Neural progenitor cell (in vitro differentiated cells): ENCODE data around the gene DIAPH2. TPM values are rescaled to one million over a fixed set of nuclear protein-coding genes. Genes with fewer than 3 reads are reported as not detected.

Experiments used
- DNase-seq: peaks from one replicate; pipeline ENCODE4 v3.0.0-alpha.2; 2016; ENCODE audit warnings: low spot score
- H2AFZ ChIP-seq: fragments of 200-600 bp; sonication (generic); replicated peaks from 2 replicates; pipeline ENCODE4 v1.6.1; 2016; ENCODE audit warnings: antibody characterized with exemption
- H3F3A ChIP-seq: fragments of 200-600 bp; sonication (generic); 2 replicates; pipeline ENCODE4 v1.6.1; 2016; ENCODE audit warnings: antibody characterized with exemption, low read depth
- H3K27ac ChIP-seq: fragments of 200-600 bp; sonication (generic); 2 replicates; pipeline ENCODE4 v1.5.1; 2016; ENCODE audit warnings: mild to moderate bottlenecking
- H3K27me3 ChIP-seq: fragments of 200-600 bp; sonication (generic); 2 replicates; pipeline ENCODE4 v1.6.1; 2016; ENCODE audit warnings: mild to moderate bottlenecking, moderate library complexity
- H3K36me3 ChIP-seq: fragments of 200-600 bp; sonication (generic); 2 replicates; pipeline ENCODE4 v1.5.1; 2016
- H3K4me1 ChIP-seq: fragments of 200-600 bp; sonication (generic); 2 replicates; pipeline ENCODE4 v1.6.1; 2016; ENCODE audit warnings: mixed run types
- H3K4me2 ChIP-seq: fragments of 200-600 bp; sonication (generic); 2 replicates; pipeline ENCODE4 v1.6.1; 2016
- H3K4me3 ChIP-seq: fragments of 200-600 bp; sonication (generic); 2 replicates; pipeline ENCODE4 v1.5.1; 2016
- H3K79me2 ChIP-seq: fragments of 200-600 bp; sonication (generic); 2 replicates; pipeline ENCODE4 v1.6.1; 2016; ENCODE audit warnings: low read depth
- H3K9ac ChIP-seq: fragments of 200-600 bp; sonication (generic); 2 replicates; pipeline ENCODE4 v1.6.1; 2016
- H3K9me3 ChIP-seq: fragments of 200-600 bp; sonication (generic); 2 replicates; pipeline ENCODE4 v1.5.1; 2016; ENCODE audit warnings: low read depth
- H4K20me1 ChIP-seq: fragments of 200-600 bp; sonication (generic); 2 replicates; pipeline ENCODE4 v1.6.1; 2016; ENCODE audit warnings: low read depth
- H3K27ac Mint-ChIP-seq: 3 replicates; pipeline ENCODE4 v1.8.0; 2021; ENCODE audit warnings: mixed read lengths
- H3K27me3 Mint-ChIP-seq: 2 replicates; pipeline ENCODE4 v1.8.0; 2022; ENCODE audit warnings: low read depth, mild to moderate bottlenecking, inconsistent platforms, moderate library complexity, mixed read lengths; ENCODE audit not compliant: insufficient read depth
- H3K36me3 Mint-ChIP-seq: 3 replicates; pipeline ENCODE4 v1.8.0; 2021; ENCODE audit warnings: mixed read lengths
- H3K4me1 Mint-ChIP-seq: 3 replicates; pipeline ENCODE4 v1.8.0; 2021; ENCODE audit warnings: mixed read lengths
- H3K4me3 Mint-ChIP-seq: 3 replicates; pipeline ENCODE4 v1.8.0; 2021; ENCODE audit warnings: mild to moderate bottlenecking, moderate library complexity, mixed read lengths
- H3K9me3 Mint-ChIP-seq: 3 replicates; pipeline ENCODE4 v1.8.0; 2020; ENCODE audit warnings: mixed read lengths
- CTCF ChIP-seq: fragments of 200-600 bp; sonication (generic); IDR thresholded peaks from 2 replicates; pipeline ENCODE4 v1.5.1; 2017; ENCODE audit warnings: antibody characterized with exemption, mild to moderate bottlenecking
- EZH2 ChIP-seq: fragments of 200-600 bp; sonication (generic); IDR thresholded peaks from 2 replicates; pipeline ENCODE4 v1.6.1; 2017; ENCODE audit warnings: antibody characterized with exemption, mild to moderate bottlenecking, moderate library complexity
- EZH2phosphoT487 ChIP-seq: fragments of 200-600 bp; sonication (generic); IDR thresholded peaks from 2 replicates; pipeline ENCODE4 v1.6.1; 2017; ENCODE audit warnings: antibody characterized with exemption
- total RNA-seq: library from RNA; depleted of rRNA; stranded (reverse); fragments of >200 nt; gene quantifications from 2 replicates; pipeline ENCODE4 v1.2.3, GENCODE V29; 2015; ENCODE audit warnings: low replicate concordance

DIAPH2 gene
- total RNA-seq, 1 donor from 2014 or later = 24.0 TPM

- peaks cover 10% of the 10 kb centered on the region for H3K4me1 ChIP-seq
- no peaks in the 10 kb centered on the region for H3K9me3 Mint-ChIP-seq
- no peaks in the 10 kb centered on the region for H3K27me3 ChIP-seq
- H3K4me2 ChIP-seq = no peak overlapping the region
- H3K36me3 ChIP-seq = no peaks in the 10 kb centered on the region
- H3K9me3 ChIP-seq = no peaks in the 10 kb centered on the region
- no peak overlapping the region for H3K27ac ChIP-seq
- H3F3A ChIP-seq = no peaks in the 10 kb centered on the region
- H3K79me2 ChIP-seq = no peaks in the 10 kb centered on the region
- H3K27ac Mint-ChIP-seq = no peak overlapping the region
- no peak overlapping the region for H3K9ac ChIP-seq
- H3K27me3 Mint-ChIP-seq = peaks cover 2% of the 10 kb centered on the region
- no peak overlapping the region for H3K4me3 ChIP-seq
- H3K36me3 Mint-ChIP-seq = peaks cover 2% of the 10 kb centered on the region
- no peaks in the 10 kb centered on the region for H3K4me1 Mint-ChIP-seq
- no peak for DNase-seq
- TF ChIP-seq EZH2 (no peak), EZH2phosphoT487 (no peak), CTCF (no peak)
- H2AFZ ChIP-seq = no peak overlapping the region
- H4K20me1 ChIP-seq = no peaks in the 10 kb centered on the region
- no peak overlapping the region for H3K4me3 Mint-ChIP-seq
Observed at GRCh38 chrX:97474933-97475332, 790.3 kb downstream of the DIAPH2 start.

GRCh38 chrX:97479106-97479890, 794.7 kb downstream of the DIAPH2 start:
- Mint-ChIP-seq H3K4me1 (peaks cover 22% of the 10 kb centered on the region), H3K27me3 (no peaks in the 10 kb centered on the region), H3K9me3 (no peaks in the 10 kb centered on the region), H3K27ac (no peak overlapping the region), H3K36me3 (peaks cover 5% of the 10 kb centered on the region), H3K4me3 (no peak overlapping the region)
- no peak overlapping the region for H3K9ac ChIP-seq
- peaks cover 29% of the 10 kb centered on the region for H3K4me1 ChIP-seq
- H3K79me2 ChIP-seq = no peaks in the 10 kb centered on the region
- no peaks in the 10 kb centered on the region for H4K20me1 ChIP-seq
- no peak overlapping the region for H2AFZ ChIP-seq
- H3K9me3 ChIP-seq = no peaks in the 10 kb centered on the region
- no peaks in the 10 kb centered on the region for H3K27me3 ChIP-seq
- no peak overlapping the region for H3K4me2 ChIP-seq
- peak overlapping the region; percentile 23 for H3K27ac ChIP-seq
- no peak for TF ChIP-seq EZH2
- no peak for TF ChIP-seq CTCF
- TF ChIP-seq EZH2phosphoT487 = no peak
- peaks cover 8% of the 10 kb centered on the region for H3F3A ChIP-seq
- H3K36me3 ChIP-seq = no peaks in the 10 kb centered on the region
- no peak overlapping the region for H3K4me3 ChIP-seq
- DNase-seq = no peak

- Histone ChIP-seq H3K27ac (no peak overlapping the region), H3K27me3 (no peaks in the 10 kb centered on the region), H3F3A (peaks cover 8% of the 10 kb centered on the region), H3K36me3 (no peaks in the 10 kb centered on the region), H3K79me2 (no peaks in the 10 kb centered on the region), H3K4me3 (no peak overlapping the region), H4K20me1 (no peaks in the 10 kb centered on the region), H3K4me1 (peaks cover 29% of the 10 kb centered on the region), H3K9me3 (no peaks in the 10 kb centered on the region), H2AFZ (no peak overlapping the region), H3K9ac (no peak overlapping the region), H3K4me2 (no peak overlapping the region)
- no peak for DNase-seq
- Mint-ChIP-seq H3K4me1 (peaks cover 22% of the 10 kb centered on the region), H3K27me3 (no peaks in the 10 kb centered on the region), H3K27ac (no peak overlapping the region), H3K4me3 (no peak overlapping the region), H3K36me3 (peaks cover 5% of the 10 kb centered on the region), H3K9me3 (no peaks in the 10 kb centered on the region)
- TF ChIP-seq EZH2phosphoT487 = no peak
- TF ChIP-seq CTCF = no peak
- TF ChIP-seq EZH2 = no peak
Observed at GRCh38 chrX:97481228-97481627, 796.6 kb downstream of the DIAPH2 start.
